NCI-H2107 (cell line): ENCODE measurements around the gene NEU2.

Source experiments
- DNase-seq: peaks from one replicate; lab custom pipeline; 2025; lab: John Stamatoyannopoulos, UW

NEU2 gene

DNA sequence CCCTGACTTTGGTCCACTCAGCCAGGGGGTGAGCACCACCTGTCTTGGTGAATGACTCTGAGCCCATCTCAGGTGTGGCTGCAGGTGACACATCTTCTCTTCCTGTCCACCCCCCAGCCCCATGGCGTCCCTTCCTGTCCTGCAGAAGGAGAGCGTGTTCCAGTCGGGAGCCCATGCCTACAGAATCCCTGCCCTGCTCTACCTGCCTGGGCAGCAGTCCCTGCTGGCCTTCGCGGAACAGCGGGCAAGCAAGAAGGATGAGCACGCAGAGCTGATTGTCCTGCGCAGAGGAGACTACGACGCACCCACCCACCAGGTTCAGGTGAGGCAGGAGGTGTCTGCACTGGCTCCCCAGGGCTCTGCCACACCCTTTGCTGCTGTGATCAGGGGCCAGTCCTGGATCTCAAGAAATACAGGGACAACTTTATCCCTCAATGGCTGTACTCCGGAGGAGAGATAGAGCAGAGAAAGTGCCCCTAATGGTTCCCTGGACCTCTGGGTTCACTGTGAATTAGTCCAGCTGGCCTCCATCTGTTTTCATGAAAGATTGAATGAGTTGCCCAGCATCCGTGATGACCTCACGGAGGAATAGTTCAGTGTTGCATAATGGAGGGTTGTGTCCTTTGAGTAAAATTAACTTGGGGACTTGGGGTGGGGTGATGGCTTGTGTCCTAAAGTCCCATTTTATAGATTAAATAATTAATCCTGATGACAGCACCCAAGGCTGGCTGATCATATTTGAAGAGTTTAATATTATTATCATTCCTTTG, at the start of gene NEU2:
NEU2 (plus strand) TSS at position 122 of the 770 bp plus-strand sequence; CDS start at position 122, 0 bp downstream.
- no peak for DNase-seq

DNA sequence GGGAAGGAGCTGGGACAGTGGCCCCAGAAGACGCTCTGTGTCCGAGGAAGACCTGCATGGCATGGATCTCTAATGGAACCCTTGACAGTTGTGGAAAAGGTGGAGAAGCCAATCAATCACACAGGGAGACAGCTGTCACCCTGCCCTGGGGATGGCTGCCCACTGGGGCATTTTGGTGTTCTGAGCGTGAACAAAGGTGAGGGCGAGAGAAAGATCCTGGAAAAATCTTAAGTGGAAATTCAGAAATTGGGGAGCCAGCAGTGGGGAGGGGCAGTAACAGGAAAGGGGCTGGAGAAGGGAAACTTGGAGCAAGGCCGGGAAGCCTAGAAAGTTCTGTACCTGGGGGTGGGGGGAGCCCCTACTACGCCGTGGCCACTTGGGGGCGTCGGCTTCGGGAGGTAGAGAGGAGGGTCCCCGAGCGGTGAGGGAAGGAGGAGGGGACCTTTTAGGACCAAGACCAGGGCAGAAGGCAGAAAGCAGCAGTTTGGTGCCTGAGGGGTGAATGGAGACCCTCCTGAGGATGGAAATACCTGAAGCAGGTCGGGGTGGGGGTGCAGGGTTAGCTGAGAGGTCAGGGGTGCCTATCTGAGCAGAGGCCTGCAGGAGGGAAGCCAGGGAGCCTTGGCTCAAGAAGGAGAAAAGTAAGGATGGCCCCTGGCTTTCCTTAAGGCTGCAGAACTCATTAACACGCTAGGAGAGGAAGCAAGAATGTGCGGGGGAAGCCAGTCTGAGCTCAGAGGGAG, 49.4 kb upstream of the NEU2 start:
- DNase-seq: no peak

DNA sequence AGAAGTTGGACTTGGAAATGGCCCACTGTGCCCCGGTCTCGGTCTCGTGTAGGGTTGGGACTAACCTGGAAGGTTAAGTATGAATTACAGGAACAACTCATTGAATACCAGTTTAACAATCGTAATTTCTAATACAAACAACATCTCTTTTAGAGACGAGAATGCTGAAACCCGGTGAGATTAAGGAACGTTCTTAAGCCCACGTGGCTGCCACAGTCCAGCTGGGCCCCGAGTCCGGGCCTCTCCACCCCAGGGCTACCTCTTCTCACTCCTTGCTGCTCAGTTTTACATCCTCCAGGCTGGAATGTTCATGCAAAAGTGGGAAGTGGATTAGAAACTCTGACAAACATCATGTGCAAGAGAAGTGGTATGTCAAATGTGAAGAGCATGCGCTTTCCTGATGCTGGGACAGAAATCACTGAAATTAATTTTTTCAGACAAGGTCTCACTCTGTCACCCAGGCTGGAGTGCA, 48.8 kb upstream of the NEU2 start:
- DNase-seq: no peak

DNA sequence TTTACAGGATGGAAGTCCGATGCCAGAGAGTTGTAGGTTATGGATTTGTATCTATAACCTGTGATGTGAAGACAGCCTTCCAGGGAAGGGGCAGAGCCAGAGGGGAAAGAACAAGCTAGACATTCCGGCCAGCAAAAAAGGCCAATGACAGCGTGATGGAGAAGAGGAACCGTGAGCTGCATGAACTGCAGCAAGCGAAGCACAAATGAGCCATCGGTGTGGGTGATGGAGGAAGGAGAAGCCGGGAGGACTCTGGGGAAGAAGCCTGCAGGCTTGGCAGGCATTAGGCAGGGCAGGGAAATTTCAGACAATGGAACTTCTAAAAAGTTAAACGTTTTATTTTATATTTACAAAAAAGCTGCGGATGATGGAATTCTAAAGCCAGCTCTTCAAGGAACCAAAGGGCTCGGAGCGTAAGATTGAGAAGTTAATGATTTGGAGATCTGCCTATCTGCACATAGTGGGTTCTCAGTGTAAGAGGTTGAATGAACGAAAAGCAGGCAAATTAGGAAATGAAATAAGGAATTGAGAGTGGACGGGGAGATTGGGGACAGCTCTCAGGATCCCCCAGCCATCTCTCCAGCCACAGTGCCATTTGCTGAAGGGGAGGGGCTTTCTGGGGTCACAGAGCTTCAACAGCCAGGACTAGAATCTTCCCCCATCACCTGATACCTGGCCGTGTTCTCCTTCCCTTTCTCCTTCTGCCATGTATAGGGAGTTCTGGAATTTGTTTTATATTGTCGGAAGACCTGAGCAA, 47.8 kb upstream of the NEU2 start:
- DNase-seq: no peak

DNA sequence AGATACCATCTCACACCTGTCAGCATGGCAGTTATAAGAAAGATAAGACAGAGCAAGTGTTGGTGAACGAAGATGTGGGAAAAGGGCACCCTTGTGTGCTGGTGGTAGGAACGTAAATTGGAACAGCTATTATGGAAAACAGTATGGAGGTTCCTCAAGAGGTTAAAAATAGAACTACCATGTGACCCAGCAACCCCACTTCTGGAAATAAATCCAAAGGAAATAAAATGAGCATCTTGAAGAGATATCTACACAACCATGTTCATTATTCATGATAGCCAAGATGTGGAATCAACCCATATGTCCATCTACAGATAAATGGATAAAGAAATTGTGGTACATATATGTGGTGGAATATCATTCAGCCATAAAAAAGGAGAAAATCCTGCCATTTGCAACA, 46.3 kb upstream of the NEU2 start:
- DNase-seq: no peak

DNA sequence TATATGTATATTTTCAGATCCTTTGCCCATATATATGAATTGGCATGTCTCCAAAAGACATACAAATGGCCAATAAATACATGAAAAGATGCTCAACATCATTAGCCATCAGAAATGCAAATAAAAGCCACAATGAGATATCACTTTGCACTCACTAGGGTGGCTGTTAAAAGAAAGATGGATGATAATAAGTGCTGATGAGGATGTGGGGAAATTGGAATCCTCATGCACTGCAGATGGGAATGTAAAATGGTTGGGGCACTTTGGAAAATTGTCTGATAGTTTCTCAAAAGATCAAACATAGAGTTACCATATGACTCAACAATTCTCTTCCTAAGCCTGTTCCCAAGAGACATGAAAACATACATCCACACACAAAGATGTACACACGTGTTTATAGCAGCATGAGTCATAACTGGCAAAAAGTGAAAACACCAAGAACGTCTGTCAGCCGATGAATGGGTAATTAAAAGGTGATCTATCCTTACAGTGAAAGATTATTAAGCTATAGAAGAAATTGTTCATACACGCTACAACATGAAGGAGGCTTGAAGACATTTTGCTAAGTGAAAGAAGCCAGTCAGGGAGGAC, 39.1 kb upstream of the NEU2 start:
- DNase-seq: no peak

DNA sequence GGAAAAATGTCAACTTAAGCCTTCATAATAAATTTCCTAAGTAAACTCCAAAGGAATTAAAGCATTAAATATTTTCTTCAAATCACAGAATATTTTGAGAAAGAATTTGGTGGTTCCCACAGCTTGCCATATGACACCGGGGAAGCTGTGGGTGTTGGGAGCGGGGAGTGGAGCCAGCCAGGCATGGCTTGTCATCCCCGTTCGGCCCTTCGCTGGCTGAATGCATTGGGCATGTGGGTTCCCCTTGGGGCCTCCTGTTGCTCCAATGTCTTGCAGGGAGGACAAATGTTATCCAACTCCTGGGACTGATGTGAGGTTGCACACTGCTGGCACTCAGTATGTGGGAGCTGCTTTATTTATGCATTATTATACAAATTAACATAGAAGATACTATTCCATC, 38.0 kb upstream of the NEU2 start:
- DNase-seq: no peak

DNA sequence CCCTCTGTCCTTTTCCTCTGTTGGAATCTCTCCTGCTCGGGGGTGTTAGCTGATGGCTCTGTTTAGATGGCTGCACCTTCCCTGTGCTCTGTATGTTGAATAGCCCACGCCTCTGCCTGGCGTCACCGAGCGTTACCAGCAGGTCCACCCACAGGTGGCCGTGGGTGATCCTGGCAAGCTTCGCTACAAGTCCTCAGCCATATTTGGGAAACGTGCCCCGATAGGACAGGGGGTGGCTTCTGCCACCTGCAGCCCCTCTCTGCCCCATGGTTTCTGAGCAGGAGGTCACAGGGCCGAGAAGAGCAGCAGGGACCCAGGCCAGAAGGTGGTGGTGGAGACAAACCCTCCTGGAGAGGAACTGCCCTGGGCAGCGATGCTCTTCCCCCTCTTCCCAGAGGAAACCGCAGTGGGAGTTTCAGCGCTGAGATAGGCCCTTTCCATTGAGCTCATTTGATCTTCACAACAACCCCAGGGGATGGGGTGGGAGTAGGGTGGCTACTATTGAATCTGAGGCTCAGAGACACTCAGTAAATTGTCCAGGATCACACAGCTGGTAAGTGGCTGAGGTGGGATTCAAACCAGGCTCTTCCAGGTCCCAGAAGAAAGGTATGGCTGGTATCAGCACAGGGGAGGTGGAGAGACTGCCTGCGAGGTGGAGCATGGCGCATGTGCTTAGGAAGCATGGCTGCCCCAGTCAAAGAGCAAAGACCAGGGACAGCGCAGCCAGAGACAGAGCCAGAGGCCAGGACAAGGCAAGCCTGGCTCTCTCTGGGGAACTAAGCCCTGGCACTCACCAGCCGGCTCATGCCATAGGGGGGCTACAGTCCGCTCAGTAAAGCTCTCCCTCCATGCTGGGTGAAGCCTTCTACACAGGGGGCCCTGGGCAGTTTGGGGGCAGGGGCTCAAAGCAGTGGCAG, 34.5 kb upstream of the NEU2 start:
- DNase-seq: no peak

DNA sequence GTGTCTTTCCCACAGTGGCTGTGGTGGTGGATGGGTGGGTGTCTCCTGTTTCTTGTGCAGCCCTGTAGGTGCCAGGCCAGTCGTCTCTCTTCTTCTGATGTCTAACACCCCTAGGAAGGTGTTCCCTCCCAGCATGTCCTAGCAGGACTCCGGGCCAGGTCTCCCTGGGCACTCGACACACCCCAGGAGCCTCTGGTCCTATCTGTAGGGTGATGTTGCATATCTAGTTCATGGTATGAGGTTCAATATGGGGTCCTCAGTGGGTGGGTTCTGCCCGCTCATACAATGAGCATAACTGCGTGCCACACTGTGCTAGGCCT, 33.8 kb upstream of the NEU2 start:
- DNase-seq: no peak

DNA sequence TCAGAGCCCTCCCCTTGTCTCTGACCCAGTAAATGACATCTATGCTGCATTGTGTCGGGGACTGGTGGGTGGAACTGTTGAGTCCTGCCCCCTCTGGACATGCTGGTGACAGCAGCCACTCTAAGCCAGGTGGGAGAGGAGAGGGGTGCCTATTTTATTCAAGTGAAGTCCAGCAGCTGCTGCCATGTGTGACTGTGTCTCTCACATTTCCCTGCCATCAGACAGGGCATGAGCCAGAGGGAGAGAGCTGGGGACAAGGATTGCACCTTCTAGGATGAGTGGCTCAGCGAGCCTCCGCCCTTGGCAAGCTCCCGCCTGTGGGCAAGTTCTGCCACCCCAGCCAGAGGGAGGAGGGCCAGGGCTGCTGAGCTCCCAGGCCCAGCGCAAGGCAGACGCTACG, 33.1 kb upstream of the NEU2 start:
- DNase-seq: no peak

DNA sequence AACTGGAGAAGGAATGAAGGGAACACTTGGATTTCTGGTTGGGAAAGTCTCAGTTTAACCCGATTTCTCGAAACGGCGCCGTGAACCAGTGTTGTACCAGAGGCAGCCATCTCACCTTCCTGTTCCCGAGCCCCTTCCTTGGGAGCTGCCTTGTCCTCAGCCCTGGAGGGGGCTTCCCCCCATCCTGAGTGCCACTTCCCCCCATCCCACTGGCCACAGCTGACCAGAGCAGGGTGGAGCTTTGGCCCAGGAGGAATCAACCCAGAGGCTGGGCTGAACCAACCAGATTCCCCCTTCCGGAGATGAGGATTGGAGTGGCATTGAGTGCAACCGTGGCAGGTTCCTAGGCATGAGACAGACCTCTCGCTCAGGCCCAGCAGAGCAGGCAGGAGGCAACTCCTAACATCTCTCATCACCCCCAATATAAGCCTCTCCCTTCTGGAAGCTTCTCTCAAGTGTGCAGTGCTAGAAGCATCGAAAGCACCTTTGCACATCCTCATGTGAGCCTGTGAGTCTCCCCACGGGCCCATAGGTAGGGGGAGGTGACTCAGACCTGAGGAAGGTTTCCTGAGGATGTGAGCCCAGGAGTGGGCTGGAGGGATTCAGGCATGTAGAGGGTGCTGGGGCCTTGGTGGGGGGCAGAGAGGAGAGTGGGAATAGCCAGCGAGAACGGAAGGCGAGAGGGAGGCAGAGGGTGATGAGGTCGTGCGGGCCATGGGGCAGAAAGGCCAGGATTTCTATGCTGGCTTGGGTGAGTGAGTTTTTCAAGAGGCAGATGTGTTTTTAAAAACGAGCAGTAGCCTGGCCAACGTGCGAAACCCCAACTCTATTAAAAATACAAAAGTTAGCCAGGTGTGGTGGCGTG, 31.4 kb upstream of the NEU2 start:
- no peak for DNase-seq

DNA sequence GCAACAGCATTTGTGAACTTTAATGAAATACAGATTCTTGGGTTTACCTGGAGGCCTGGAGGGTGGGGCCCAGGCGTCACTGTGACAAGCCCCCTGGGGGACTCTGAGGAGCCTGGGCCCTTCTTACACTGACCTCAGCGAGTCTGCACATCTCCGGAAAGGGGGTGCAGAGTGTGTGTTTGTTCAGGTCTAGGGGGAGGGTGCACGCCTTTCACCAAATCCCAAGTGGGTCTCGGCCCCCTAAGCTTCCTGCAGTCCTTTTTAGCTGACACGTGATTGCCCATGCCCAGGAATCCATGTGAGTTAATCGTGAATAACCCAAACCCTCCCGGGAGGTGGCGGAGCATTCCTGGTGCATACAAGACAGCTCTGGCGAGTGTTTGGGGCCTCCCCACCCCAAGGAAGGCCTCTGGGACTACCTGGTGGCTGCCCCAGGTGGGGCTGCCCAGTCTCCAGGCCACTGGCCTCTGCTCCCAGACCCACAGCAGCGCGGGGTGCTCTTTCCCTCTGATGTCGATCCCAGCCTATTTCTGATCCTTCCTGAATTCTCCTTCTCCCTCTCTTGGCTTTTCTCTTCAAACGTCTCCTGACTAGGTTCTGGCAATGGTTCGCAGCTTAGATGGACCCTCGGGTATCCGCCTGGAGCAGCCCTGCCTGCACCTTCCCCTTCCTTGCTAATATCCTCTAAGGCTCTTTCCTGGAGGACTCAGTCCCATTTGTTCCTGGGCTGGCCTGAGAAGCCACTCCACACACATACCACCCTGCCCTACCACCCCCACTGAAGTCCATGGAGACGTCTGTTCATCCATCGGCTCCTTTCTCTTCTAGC, 29.4 kb upstream of the NEU2 start:
- DNase-seq: no peak

DNA sequence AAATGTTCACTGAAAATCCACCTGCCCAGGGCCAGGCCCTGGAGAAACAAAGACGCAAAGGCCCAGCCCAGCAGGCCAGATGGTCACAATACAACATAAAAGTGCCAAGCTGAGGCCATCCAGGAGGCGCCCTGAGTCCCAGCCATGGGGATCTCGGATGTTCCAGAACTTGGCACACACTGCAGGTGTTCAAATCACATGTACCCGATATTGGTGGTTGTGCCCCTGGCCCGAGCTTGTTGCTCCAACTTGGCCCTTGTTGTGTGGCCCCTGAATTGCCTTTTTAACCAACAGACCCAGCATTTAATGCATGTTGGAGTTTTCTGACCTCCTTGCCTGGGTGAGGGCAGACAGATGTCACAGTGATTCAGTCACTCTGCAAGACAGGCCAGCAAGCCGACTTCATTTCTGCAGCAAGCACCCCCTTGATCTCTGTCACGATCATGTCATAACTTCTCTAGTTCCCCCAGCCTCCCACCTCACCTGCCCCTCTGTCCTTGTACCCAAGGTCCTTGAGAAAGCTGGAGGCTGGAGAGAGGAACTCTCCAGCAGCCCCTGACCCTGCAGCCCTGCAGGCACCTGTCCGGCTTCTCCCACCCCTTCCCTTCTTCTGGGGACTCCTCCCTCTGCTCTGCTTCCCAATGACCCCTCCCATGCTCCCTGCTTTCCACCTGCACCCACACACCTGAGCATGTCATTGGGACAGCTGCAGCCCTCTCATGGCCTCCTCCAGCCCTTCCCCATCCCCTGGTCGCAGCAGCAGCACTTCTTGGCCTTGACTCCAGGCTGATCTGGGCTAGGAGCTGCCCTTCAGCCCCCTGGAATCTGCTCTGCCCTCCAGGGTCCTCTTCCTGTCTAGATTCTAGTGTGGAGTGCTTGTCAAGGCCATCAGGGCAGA, 28.6 kb upstream of the NEU2 start:
- DNase-seq: no peak

DNA sequence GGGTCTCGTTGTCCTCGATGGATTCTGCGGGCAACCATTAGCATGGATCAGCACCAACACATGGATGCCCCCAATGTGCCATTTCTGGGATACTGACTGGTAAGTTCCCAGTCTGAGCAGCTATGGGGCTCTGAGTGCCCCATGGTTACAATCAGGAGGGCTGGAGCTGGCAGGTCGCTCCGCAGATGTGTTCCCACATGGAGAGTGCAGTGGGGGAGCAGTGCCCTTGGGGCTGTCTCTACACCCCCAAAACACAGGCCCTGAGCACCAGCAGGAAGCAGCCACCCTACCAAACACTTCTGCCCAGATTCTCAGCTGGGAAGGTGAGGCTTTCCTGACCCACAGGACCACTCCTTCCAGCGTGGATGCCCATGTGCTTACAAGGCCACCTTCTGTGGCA, 27.4 kb upstream of the NEU2 start:
- DNase-seq: no peak

DNA sequence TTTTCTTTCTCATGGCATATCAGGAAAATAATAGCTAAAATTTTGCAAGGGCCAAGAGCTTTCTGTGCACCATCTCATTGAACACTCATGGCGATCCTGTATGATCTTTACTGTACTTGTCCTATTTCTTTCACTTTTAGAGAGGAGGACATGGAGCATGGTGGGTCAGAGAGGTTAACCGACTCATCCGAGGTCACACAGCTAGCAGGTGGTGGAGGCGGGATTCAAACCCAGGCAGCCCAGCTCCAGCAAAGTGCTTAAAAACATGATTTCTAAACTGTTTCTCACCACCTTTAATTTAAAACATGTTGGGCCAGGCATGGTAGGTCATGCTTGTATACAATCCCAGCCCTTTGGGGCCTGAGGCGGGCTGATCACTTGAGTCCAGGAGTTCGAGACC, 25.8 kb upstream of the NEU2 start:
- no peak for DNase-seq

DNA sequence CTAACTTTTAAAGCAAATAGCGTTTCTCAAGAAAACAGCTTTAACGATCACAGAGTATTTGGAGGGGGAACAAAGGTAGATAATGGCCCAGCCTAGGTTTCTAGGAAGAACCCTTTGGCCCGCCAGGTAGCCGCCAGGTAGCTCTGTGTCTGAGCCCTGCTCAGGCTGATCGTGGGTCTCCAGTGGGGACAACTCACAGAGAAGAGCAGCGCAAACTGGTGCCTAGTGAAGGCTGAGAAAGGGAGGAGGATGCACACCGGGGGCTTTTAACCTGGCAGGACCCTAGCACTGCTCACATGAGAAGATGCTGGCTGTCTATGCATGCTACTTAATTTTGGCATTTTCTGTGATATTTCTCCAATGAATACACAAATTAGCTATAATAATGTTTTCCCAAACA, 25.2 kb upstream of the NEU2 start:
- DNase-seq: no peak

DNA sequence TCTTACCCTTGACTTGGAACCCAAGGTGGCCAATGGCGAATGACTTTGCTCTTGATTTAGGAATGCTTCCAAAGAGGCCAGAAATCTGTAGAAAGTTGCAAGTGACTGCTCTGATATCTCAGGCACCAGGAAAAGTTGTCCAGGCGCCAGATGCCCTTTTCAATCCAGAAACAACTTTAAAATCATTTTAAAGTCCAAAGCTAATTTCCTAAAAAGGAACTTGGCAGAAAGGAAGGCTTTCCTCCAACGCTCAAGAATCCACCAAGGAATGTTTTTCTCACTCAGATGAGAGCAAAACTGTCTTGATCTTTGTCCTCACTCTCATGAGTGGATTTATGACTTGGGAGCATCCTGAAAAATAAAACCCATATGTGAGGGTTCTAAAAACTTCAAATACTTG, 24.7 kb upstream of the NEU2 start:
- no peak for DNase-seq

DNA sequence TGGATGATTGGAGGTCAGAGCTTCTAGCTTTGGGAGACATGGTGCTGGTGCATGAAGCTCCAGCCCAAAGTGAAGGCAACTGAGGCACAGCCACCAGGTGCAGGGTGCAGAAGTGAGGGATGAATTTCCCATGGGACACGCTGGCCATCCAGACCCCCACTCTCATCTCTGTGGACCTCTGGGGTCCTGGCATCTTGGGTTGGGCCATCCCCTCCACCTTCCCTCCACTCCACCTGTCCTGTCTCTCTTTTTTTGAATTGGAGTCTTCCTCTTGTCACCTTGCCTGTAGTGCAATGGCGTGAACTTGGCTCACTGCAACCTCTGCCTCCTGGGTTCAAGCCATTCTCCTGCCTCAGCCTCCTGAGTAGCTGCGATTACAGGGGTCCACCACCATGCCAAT, 22.8 kb upstream of the NEU2 start:
- DNase-seq: no peak
